HG02852 (cell line): ENCODE results near the gene CRTAP.
"Not testable (repeated sequence)": the region's sequence is repeated elsewhere in the genome, so short reads cannot be mapped to it uniquely, and the experiment has no call there.

ENCODE experiments used
- ATAC-seq: cut with Tn5 transposase; IDR thresholded peaks from one replicate; pipeline ENCODE4 v1.9.1; 2021; ENCODE audit warnings: mild to moderate bottlenecking, moderate library complexity; ENCODE audit not compliant: unreplicated experiment

CRTAP gene

GRCh38 chr3:33099109-33099645, 14.6 kb upstream of the CRTAP start:
- no peak for ATAC-seq

- ATAC-seq: no peak
These were observed 14.1 kb upstream of the CRTAP start for GRCh38 chr3:33099701-33100100.

- no peak for ATAC-seq
These were observed 13.6 kb upstream of the CRTAP start for GRCh38 chr3:33100229-33100628.

GRCh38 chr3:33103034-33103433, 10.8 kb upstream of the CRTAP start:
- no peak for ATAC-seq

- ATAC-seq: no peak
These were observed 10.3 kb upstream of the CRTAP start for GRCh38 chr3:33103480-33103879.

GRCh38 chr3:33104803-33105202, 9.0 kb upstream of the CRTAP start:
- no peak for ATAC-seq

GRCh38 chr3:33105341-33105948, 8.4 kb upstream of the CRTAP start:
- no peak for ATAC-seq

GRCh38 chr3:33106854-33107253, 7.0 kb upstream of the CRTAP start:
- ATAC-seq: not testable (repeated sequence)

GRCh38 chr3:33111581-33111980, 2.2 kb upstream of the CRTAP start:
- ATAC-seq: peak; percentile 39

- ATAC-seq: no peak
These were observed 809 bp downstream of the CRTAP start for GRCh38 chr3:33114622-33115023.

- ATAC-seq: no peak
These were observed 1.4 kb downstream of the CRTAP start for GRCh38 chr3:33115024-33115768.

GRCh38 chr3:33117461-33117860, 3.6 kb downstream of the CRTAP start:
- no peak for ATAC-seq

GRCh38 chr3:33119891-33120290, 6.1 kb downstream of the CRTAP start:
- ATAC-seq: no peak

- no peak for ATAC-seq
These were observed 9.2 kb downstream of the CRTAP start for GRCh38 chr3:33122991-33123390.

GRCh38 chr3:33124638-33125037, 10.8 kb downstream of the CRTAP start:
- no peak for ATAC-seq

GRCh38 chr3:33125840-33126239, 12.0 kb downstream of the CRTAP start:
- no peak for ATAC-seq

- no peak for ATAC-seq
These were observed 14.9 kb downstream of the CRTAP start for GRCh38 chr3:33128706-33129105.

- no peak for ATAC-seq
These were observed 16.3 kb downstream of the CRTAP start for GRCh38 chr3:33130144-33130543.

- ATAC-seq: peak; percentile 77
These were observed 17.7 kb downstream of the CRTAP start for GRCh38 chr3:33131331-33132018.

- no peak for ATAC-seq
These were observed 18.2 kb downstream of the CRTAP start for GRCh38 chr3:33132019-33132360.

- peak; percentile 55 for ATAC-seq
These were observed 20.3 kb downstream of the CRTAP start for GRCh38 chr3:33134026-33134625.
